ENCODE data around the gene SUGP2. TPM values are rescaled to one million over a fixed set of nuclear protein-coding genes. Genes with fewer than 3 reads are reported as not detected.

Gene SUGP2
- total RNA-seq, 5 donors from 2014 or later (not counting 1 experiment from before 2014, with no cell fraction given) = 114 to 139 (median 119) TPM

- Histone ChIP-seq H3K4me3 (ENCODE audit: control insufficient read depth in 1 of 2, extremely low read depth in 1 of 2, low read length in 1 of 2) (no peak overlapping the region), H3K27ac (ENCODE audit: low read length) (no peak overlapping the region), H3K36me3 (ENCODE audit: control insufficient read depth in 2 of 2, extremely low read depth in 1 of 2, insufficient read depth in 1 of 2, low read length in 1 of 2) (peaks cover 17 to 77% of the 10 kb centered on the region in 2 donors), H3K9me3 (no peaks in the 10 kb centered on the region), H3K27me3 (replicated peaks in 1 of 2; ENCODE audit: control insufficient read depth in 2 of 2, extremely low read depth in 1 of 2, insufficient read depth in 2 of 2, low read length in 1 of 2) (no peaks in the 10 kb centered on the region), H3K4me1 (ENCODE audit: control insufficient read depth in 1 of 2, extremely low read depth in 1 of 2, insufficient read depth in 2 of 2, low read length in 2 of 2) (peaks cover 0 to 10% of the 10 kb centered on the region in 2 experiments)
- ChIA-PET CTCF (no interaction called here), POLR2A (no interaction called here)
- H3K4me3 Mint-ChIP-seq = no peak overlapping the region
- peak in 1 of 4 experiments; percentile 10 for ATAC-seq (replicated peaks in 1 of 4)
- H3K9me3 Mint-ChIP-seq = no peaks in the 10 kb centered on the region
- 67% methylated on average over 2 of the region's 5 CpGs for WGBS (ENCODE audit: insufficient coverage)
- peaks cover 51% of the 10 kb centered on the region for H3K36me3 Mint-ChIP-seq
- no peaks in the 10 kb centered on the region for H3K4me1 Mint-ChIP-seq
- no peak overlapping the region for H3K27ac Mint-ChIP-seq
- no peaks in the 10 kb centered on the region for H3K27me3 Mint-ChIP-seq
- peak in 10 of 35 experiments; percentile 7 to 43 (median 19) for DNase-seq
Observed at GRCh38 chr19:19010551-19010950, 22.8 kb downstream of the SUGP2 start.

- Mint-ChIP-seq H3K36me3 (peaks cover 55% of the 10 kb centered on the region), H3K27ac (no peak overlapping the region), H3K4me1 (no peaks in the 10 kb centered on the region), H3K27me3 (no peaks in the 10 kb centered on the region), H3K4me3 (no peak overlapping the region), H3K9me3 (no peaks in the 10 kb centered on the region)
- DNase-seq (no peak), ATAC-seq (replicated peaks in 1 of 4) (no peak)
- H3K27ac ChIP-seq (ENCODE audit: low read length) = no peak overlapping the region
- H3K36me3 ChIP-seq (ENCODE audit: control insufficient read depth in 2 of 2, extremely low read depth in 1 of 2, insufficient read depth in 1 of 2, low read length in 1 of 2) = peaks cover 17 to 80% of the 10 kb centered on the region in 2 donors
- H3K4me1 ChIP-seq (ENCODE audit: control insufficient read depth in 1 of 2, extremely low read depth in 1 of 2, insufficient read depth in 2 of 2, low read length in 2 of 2) = peaks cover 0 to 10% of the 10 kb centered on the region in 2 experiments
- H3K4me3 ChIP-seq (ENCODE audit: control insufficient read depth in 1 of 2, extremely low read depth in 1 of 2, low read length in 1 of 2) = no peak overlapping the region
- no peaks in the 10 kb centered on the region for H3K27me3 ChIP-seq (replicated peaks in 1 of 2; ENCODE audit: control insufficient read depth in 2 of 2, extremely low read depth in 1 of 2, insufficient read depth in 2 of 2, low read length in 1 of 2)
- ChIA-PET POLR2A (no interaction called here), CTCF (no interaction called here)
- 99% methylated on average over 16 of the region's 18 CpGs for WGBS (ENCODE audit: insufficient coverage)
- no peaks in the 10 kb centered on the region for H3K9me3 ChIP-seq
Observed at GRCh38 chr19:19009951-19010350, 23.4 kb downstream of the SUGP2 start.

- Mint-ChIP-seq H3K4me1 (peaks cover 0 to 4% (median 0%) of the 10 kb centered on the region in 3 donors), H3K9me3 (no peaks in the 10 kb centered on the region), H3K27ac (no peak overlapping the region), H3K4me3 (no peak overlapping the region), H3K27me3 (no peaks in the 10 kb centered on the region), H3K36me3 (peaks cover 63% of the 10 kb centered on the region)
- DNase-seq (no peak), ATAC-seq (replicated peaks in 1 of 4) (no peak)
- ChIA-PET CTCF (no interaction called here), POLR2A (no interaction called here)
- WGBS (ENCODE audit: insufficient coverage) = 100% methylated on average over 1 of the region's 3 CpGs
- peaks cover 0 to 10% of the 10 kb centered on the region in 2 experiments for H3K4me1 ChIP-seq (ENCODE audit: control insufficient read depth in 1 of 2, extremely low read depth in 1 of 2, insufficient read depth in 2 of 2, low read length in 2 of 2)
- peaks cover 15 to 80% of the 10 kb centered on the region in 2 donors for H3K36me3 ChIP-seq (ENCODE audit: control insufficient read depth in 2 of 2, extremely low read depth in 1 of 2, insufficient read depth in 1 of 2, low read length in 1 of 2)
- no peaks in the 10 kb centered on the region for H3K27me3 ChIP-seq (replicated peaks in 1 of 2; ENCODE audit: control insufficient read depth in 2 of 2, extremely low read depth in 1 of 2, insufficient read depth in 2 of 2, low read length in 1 of 2)
- no peak overlapping the region for H3K27ac ChIP-seq (ENCODE audit: low read length)
- H3K9me3 ChIP-seq = no peaks in the 10 kb centered on the region
- no peak overlapping the region for H3K4me3 ChIP-seq (ENCODE audit: control insufficient read depth in 1 of 2, extremely low read depth in 1 of 2, low read length in 1 of 2)
Observed at GRCh38 chr19:19006213-19006612, 27.1 kb downstream of the SUGP2 start.

DNA sequence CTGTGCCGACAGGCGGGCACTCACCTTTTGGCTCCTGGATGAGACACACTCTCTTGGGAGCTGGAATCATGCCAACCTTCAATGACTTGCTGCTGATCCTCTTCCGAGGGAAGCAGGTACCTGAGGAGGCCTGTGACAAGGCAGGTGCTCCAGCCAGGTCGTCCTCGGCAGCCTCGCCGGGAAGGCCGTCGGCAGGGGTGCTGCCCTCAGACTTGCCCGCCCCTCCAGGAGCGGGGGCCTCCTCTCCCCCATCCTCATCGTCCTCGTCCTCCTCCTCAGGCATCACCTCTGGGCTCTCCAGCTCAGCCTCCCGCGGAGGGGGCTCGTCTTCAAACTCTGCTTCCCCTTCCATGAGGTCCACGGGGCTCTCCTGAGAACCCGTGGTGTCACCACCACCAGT, 29.2 kb downstream of the SUGP2 start:
- CTCF ChIA-PET = no interaction called here
- Mint-ChIP-seq H3K4me1 (peaks cover 14 to 16% (median 16%) of the 10 kb centered on the region in 3 donors), H3K27me3 (no peaks in the 10 kb centered on the region), H3K27ac (no peak overlapping the region), H3K9me3 (no peaks in the 10 kb centered on the region), H3K36me3 (peaks cover 55% of the 10 kb centered on the region), H3K4me3 (no peak overlapping the region)
- Histone ChIP-seq H3K27me3 (replicated peaks in 1 of 2; ENCODE audit: control insufficient read depth in 2 of 2, extremely low read depth in 1 of 2, insufficient read depth in 2 of 2, low read length in 1 of 2) (no peaks in the 10 kb centered on the region), H3K27ac (ENCODE audit: low read length) (no peak overlapping the region), H3K4me3 (ENCODE audit: control insufficient read depth in 1 of 2, extremely low read depth in 1 of 2, low read length in 1 of 2) (no peak overlapping the region), H3K9me3 (no peaks in the 10 kb centered on the region), H3K4me1 (ENCODE audit: control insufficient read depth in 1 of 2, extremely low read depth in 1 of 2, insufficient read depth in 2 of 2, low read length in 2 of 2) (peaks cover 0 to 12% of the 10 kb centered on the region in 2 experiments), H3K36me3 (ENCODE audit: control insufficient read depth in 2 of 2, extremely low read depth in 1 of 2, insufficient read depth in 1 of 2, low read length in 1 of 2) (peaks cover 3 to 70% of the 10 kb centered on the region in 2 donors)
- POLR2A ChIA-PET = no interaction called here
- WGBS (ENCODE audit: insufficient coverage) = 98% methylated on average over 10 of the region's 18 CpGs
- DNase-seq (no peak), ATAC-seq (replicated peaks in 1 of 4) (no peak)

- no peak for ATAC-seq (replicated peaks in 1 of 4)
- Histone ChIP-seq H3K27ac (ENCODE audit: low read length) (no peak overlapping the region), H3K4me3 (ENCODE audit: control insufficient read depth in 1 of 2, extremely low read depth in 1 of 2, low read length in 1 of 2) (no peak overlapping the region), H3K36me3 (ENCODE audit: control insufficient read depth in 2 of 2, extremely low read depth in 1 of 2, insufficient read depth in 1 of 2, low read length in 1 of 2) (peaks cover 8 to 54% of the 10 kb centered on the region in 2 donors), H3K4me1 (ENCODE audit: control insufficient read depth in 1 of 2, extremely low read depth in 1 of 2, insufficient read depth in 2 of 2, low read length in 2 of 2) (peaks cover 0 to 19% of the 10 kb centered on the region in 2 experiments), H3K9me3 (no peaks in the 10 kb centered on the region), H3K27me3 (replicated peaks in 1 of 2; ENCODE audit: control insufficient read depth in 2 of 2, extremely low read depth in 1 of 2, insufficient read depth in 2 of 2, low read length in 1 of 2) (no peaks in the 10 kb centered on the region)
- no peaks in the 10 kb centered on the region for H3K27me3 Mint-ChIP-seq
- ChIA-PET CTCF (no interaction called here), POLR2A (interaction anchor here in 1 of 2 donors (0.5 kb wide), 1 partner anchor 426 kb away, joined by 5 read pairs; no protein-coding TSS in a partner anchor)
- WGBS (ENCODE audit: insufficient coverage) = 88% methylated on average over 7 of the region's 11 CpGs
- no peaks in the 10 kb centered on the region for H3K9me3 Mint-ChIP-seq
- peak overlapping the region in 1 of 3 donors; percentile 10 for H3K4me3 Mint-ChIP-seq
- DNase-seq = no peak
- peak overlapping the region in 1 of 2 donors; percentile 59 for H3K27ac Mint-ChIP-seq
- peaks cover 37% of the 10 kb centered on the region for H3K36me3 Mint-ChIP-seq
- H3K4me1 Mint-ChIP-seq = peaks cover 22 to 27% (median 25%) of the 10 kb centered on the region in 3 donors
Observed at GRCh38 chr19:18999896-19000620, 33.3 kb downstream of the SUGP2 start.

GRCh38 chr19:18999016-18999758, 34.1 kb downstream of the SUGP2 start:
- Histone ChIP-seq H3K27me3 (replicated peaks in 1 of 2; ENCODE audit: control insufficient read depth in 2 of 2, extremely low read depth in 1 of 2, insufficient read depth in 2 of 2, low read length in 1 of 2) (no peaks in the 10 kb centered on the region), H3K4me1 (ENCODE audit: control insufficient read depth in 1 of 2, extremely low read depth in 1 of 2, insufficient read depth in 2 of 2, low read length in 2 of 2) (peaks cover 0 to 19% of the 10 kb centered on the region in 2 experiments), H3K36me3 (ENCODE audit: control insufficient read depth in 2 of 2, extremely low read depth in 1 of 2, insufficient read depth in 1 of 2, low read length in 1 of 2) (peaks cover 8 to 54% of the 10 kb centered on the region in 2 donors), H3K27ac (ENCODE audit: low read length) (no peak overlapping the region), H3K4me3 (ENCODE audit: control insufficient read depth in 1 of 2, extremely low read depth in 1 of 2, low read length in 1 of 2) (no peak overlapping the region), H3K9me3 (no peaks in the 10 kb centered on the region)
- no peak for DNase-seq
- H3K9me3 Mint-ChIP-seq = no peaks in the 10 kb centered on the region
- WGBS (ENCODE audit: insufficient coverage) = 68% methylated on average over 11 of the region's 14 CpGs
- CTCF ChIA-PET = interaction anchor here in 1 of 2 donors (0.5 kb wide), 1 partner anchor 193 kb away, joined by 11 read pairs; no protein-coding TSS in a partner anchor
- peak overlapping the region; percentile 52 to 55 for H3K27ac Mint-ChIP-seq
- H3K4me3 Mint-ChIP-seq = peak overlapping the region in 1 of 3 donors; percentile 15
- H3K4me1 Mint-ChIP-seq = peaks cover 22 to 27% (median 25%) of the 10 kb centered on the region in 3 donors
- peak in 2 of 4 experiments; percentile 20 to 23 for ATAC-seq (replicated peaks in 1 of 4)
- peaks cover 34% of the 10 kb centered on the region for H3K36me3 Mint-ChIP-seq
- POLR2A ChIA-PET = no interaction called here
- no peaks in the 10 kb centered on the region for H3K27me3 Mint-ChIP-seq
